Kidney (tissue), 14 donors: ENCODE results near the gene HOXA4. TPM values are rescaled to one million over a fixed set of nuclear protein-coding genes. Genes with fewer than 3 reads are reported as not detected.
A peak's percentile ranks its signal among the peaks of the same experiment; 100 is the strongest.

Experiments
- DNase-seq, 5 donors: peaks; one replicate each; pipeline ENCODE4 v3.0.0-alpha.2; 2013 to 2020
- FAIRE-seq: peaks from 2 replicates; lab custom pipeline; 2012; peaks lifted over from hg19 to GRCh38; lab: Jason Lieb, UNC
- H3K27ac ChIP-seq, 2 donors: one replicate each; pipeline ENCODE4 v1.7.0; 2013; ENCODE audit warnings: low read depth in 2 of 2, low read length in 2 of 2, inconsistent platforms in 1 of 2
- H3K27me3 ChIP-seq: one replicate; pipeline ENCODE4 v1.7.1; 2013; ENCODE audit warnings: low read length, inconsistent platforms; ENCODE audit not compliant: control insufficient read depth, insufficient read depth
- H3K36me3 ChIP-seq, 3 donors: one replicate each; pipeline versions ENCODE4 v1.7.0 to v1.7.1; 2013; ENCODE audit warnings: low read length in 3 of 3, control low read depth in 1 of 3, inconsistent platforms in 1 of 3; ENCODE audit not compliant: insufficient read depth in 3 of 3, control insufficient read depth in 2 of 3
- H3K4me1 ChIP-seq, 3 donors: one replicate each; pipeline versions ENCODE4 v1.7.0 to v1.7.1; 2013; ENCODE audit warnings: low read length in 3 of 3, inconsistent platforms in 1 of 3, low read depth in 1 of 3; ENCODE audit not compliant: control insufficient read depth in 2 of 3, insufficient read depth in 2 of 3
- H3K4me3 ChIP-seq, 3 donors: one replicate each; pipeline versions ENCODE4 v1.7.0 to v1.8.1; 2013; ENCODE audit warnings: low read length in 3 of 3, control low read depth in 1 of 3, inconsistent platforms in 1 of 3
- H3K9ac ChIP-seq, 3 donors: one replicate each; pipeline versions ENCODE4 v1.7.0 to v1.7.1; 2013; ENCODE audit warnings: low read length in 3 of 3, control low read depth in 1 of 3, inconsistent platforms in 1 of 3
- H3K9me3 ChIP-seq, 3 donors: one replicate each; pipeline versions ENCODE4 v1.7.0 to v1.7.1; 2013; ENCODE audit warnings: low read length in 3 of 3, control low read depth in 1 of 3, inconsistent platforms in 1 of 3; ENCODE audit not compliant: control insufficient read depth in 2 of 3, insufficient read depth in 1 of 3
- CTCF ChIP-seq: IDR thresholded peaks from 3 replicates; pipeline ENCODE4 v1.5.1; 2012; ENCODE audit warnings: mild to moderate bottlenecking, moderate library complexity, borderline replicate concordance; ENCODE audit not compliant: insufficient read depth; ENCODE audit errors: extremely low read depth
- intact Hi-C: fragments of 100-400 bp; cut with DNase I; formaldehyde crosslinking; loops from one replicate; pipeline ENCODE4 v1.11.1; 2022
- polyA plus RNA-seq: library from polyadenylated mRNA; stranded (reverse); fragments of 350-450 nt; fragmentation: Illumina TruSeq; extraction: RNeasy Lipid Tissue Mini Kit (QIAGEN cat#74804); gene quantifications from one replicate; pipeline ENCODE4 v1.2.3, GENCODE V29; 2014; ENCODE audit warnings: low read depth, low replicate concordance; ENCODE audit not compliant: insufficient read depth
- total RNA-seq: library from RNA; stranded (reverse); fragmentation: NEBNext Ultra II Directional; extraction: Animal tissue kit (Norgen Biotek cat#: 25700); gene quantifications from one replicate; pipeline ENCODE4 v1.2.1, GENCODE V29; 2021
- donor health status: control.
- donor health status: control.
- donor health status: control.
- donor health status: control.
- donor health status: control.
- donor health status: DM: yes; HTN: yes; CAD: no.
- donor health status: Normal renal cell carcinoma (clear cell type).

Gene HOXA4
- total and polyA plus RNA-seq, 2 donors from 2014 or later: 11.2 to 13.0 TPM

- intact Hi-C loops: no loop called here
- H3K4me1 ChIP-seq: peaks cover 32 to 39% (median 32%) of the 10 kb centered on the region in 3 donors
- H3K27me3 ChIP-seq: no peaks in the 10 kb centered on the region
- H3K36me3 ChIP-seq: peaks cover 0 to 2% (median 0%) of the 10 kb centered on the region in 3 donors
- no peak for TF ChIP-seq CTCF
- peak overlapping the region in 2 of 3 donors; percentile 40 to 81 for H3K9ac ChIP-seq
- peak overlapping the region; percentile 88 for H3K27ac ChIP-seq
- H3K4me3 ChIP-seq: peak overlapping the region; percentile 59 to 75 (median 70)
- no peaks in the 10 kb centered on the region for H3K9me3 ChIP-seq
- FAIRE-seq (no peak), DNase-seq (peak in 2 of 5 donors; percentile 42 to 58)
Measured at GRCh38 chr7:27124902-27125689, 5.5 kb downstream of the HOXA4 start.

- no peak for FAIRE-seq
- Histone ChIP-seq H3K4me3 (peak overlapping the region; percentile 59 to 75 (median 70)), H3K9me3 (no peaks in the 10 kb centered on the region), H3K36me3 (peaks cover 0 to 2% (median 0%) of the 10 kb centered on the region in 3 donors), H3K27ac (peak overlapping the region; percentile 88), H3K9ac (peak overlapping the region in 2 of 3 donors; percentile 81 to 84), H3K4me1 (peaks cover 36 to 47% (median 38%) of the 10 kb centered on the region in 3 donors), H3K27me3 (no peaks in the 10 kb centered on the region)
- TF ChIP-seq CTCF: no peak
- intact Hi-C loops: no loop called here
- DNase-seq: peak in 4 of 5 donors; percentile 68 to 91 (median 83)
Measured at GRCh38 chr7:27124096-27124901, 6.3 kb downstream of the HOXA4 start.

GRCh38 chr7:27123477-27124053, 7.0 kb downstream of the HOXA4 start:
- FAIRE-seq: no peak
- peak overlapping the region; percentile 64 to 84 (median 81) for H3K9ac ChIP-seq

More at GRCh38 chr7:27123477-27124053, 7.0 kb downstream of the HOXA4 start:
- intact Hi-C loops: no loop called here
- Histone ChIP-seq H3K9me3 (no peaks in the 10 kb centered on the region), H3K36me3 (peaks cover 0 to under 1% (median 0%) of the 10 kb centered on the region in 3 donors), H3K27me3 (no peaks in the 10 kb centered on the region), H3K4me3 (peak overlapping the region; percentile 59 to 75 (median 70)), H3K27ac (peak overlapping the region; percentile 88), H3K4me1 (peaks cover 37 to 51% (median 37%) of the 10 kb centered on the region in 3 donors)
- no peak for TF ChIP-seq CTCF
- DNase-seq: peak in 3 of 5 donors; percentile 37 to 74 (median 58)
